Measurements from ENCODE around the gene ANKRD13B. TPM values are rescaled to one million over a fixed set of nuclear protein-coding genes. Genes with fewer than 3 reads are reported as not detected.

The ANKRD13B gene
- total RNA-seq, 6 experiments from 2014 or later = 1.9 to 4.3 (median 3.0) TPM

GRCh38 chr17:29628644-29629043 is 35.7 kb downstream of the ANKRD13B start:
- TF ChIP-seq CTCF (IDR thresholded peaks at IDR 0.05) = no peak
- Mint-ChIP-seq H3K36me3 (ENCODE audit: low read depth) (peaks cover 9% of the 10 kb centered on the region), H3K27me3 (ENCODE audit: insufficient read depth) (no peaks in the 10 kb centered on the region; the same call in 1 of the 2 replicates), H3K9me3 (no peaks in the 10 kb centered on the region), H3K4me3 (no peak overlapping the region), H3K27ac (no peak overlapping the region), H3K4me1 (ENCODE audit: low read depth) (peaks cover 15% of the 10 kb centered on the region)
- DNase-seq = no peak

GRCh38 chr17:29629839-29630238 is 36.9 kb downstream of the ANKRD13B start:
- Mint-ChIP-seq H3K4me3 (no peak overlapping the region), H3K36me3 (ENCODE audit: low read depth) (peaks cover 9% of the 10 kb centered on the region), H3K9me3 (no peaks in the 10 kb centered on the region), H3K27me3 (ENCODE audit: insufficient read depth) (no peaks in the 10 kb centered on the region; the same call in 1 of the 2 replicates), H3K4me1 (ENCODE audit: low read depth) (peaks cover 12% of the 10 kb centered on the region), H3K27ac (no peak overlapping the region)
- no peak for DNase-seq
- no peak for TF ChIP-seq CTCF (IDR thresholded peaks at IDR 0.05)

GRCh38 chr17:29630630-29631193 is 37.8 kb downstream of the ANKRD13B start:
- H3K27me3 Mint-ChIP-seq (ENCODE audit: insufficient read depth) = no peaks in the 10 kb centered on the region; the same call in 1 of the 2 replicates
- no peak for DNase-seq
- H3K27ac Mint-ChIP-seq = no peak overlapping the region
- no peaks in the 10 kb centered on the region for H3K9me3 Mint-ChIP-seq
- H3K4me1 Mint-ChIP-seq (ENCODE audit: low read depth) = peaks cover 4% of the 10 kb centered on the region
- TF ChIP-seq CTCF (IDR thresholded peaks at IDR 0.05) = no peak
- peaks cover 10% of the 10 kb centered on the region for H3K36me3 Mint-ChIP-seq (ENCODE audit: low read depth)
- H3K4me3 Mint-ChIP-seq = no peak overlapping the region

- no peak for TF ChIP-seq CTCF (IDR thresholded peaks at IDR 0.05)
- Mint-ChIP-seq H3K9me3 (no peaks in the 10 kb centered on the region), H3K27me3 (ENCODE audit: insufficient read depth) (peaks cover 2% of the 10 kb centered on the region; the same call in 1 of the 2 replicates), H3K36me3 (ENCODE audit: low read depth) (peaks cover 21% of the 10 kb centered on the region), H3K4me1 (ENCODE audit: low read depth) (peaks cover 5% of the 10 kb centered on the region), H3K4me3 (no peak overlapping the region), H3K27ac (no peak overlapping the region)
- DNase-seq = no peak
These were observed 41.0 kb downstream of the ANKRD13B start for GRCh38 chr17:29633886-29634285.

- Mint-ChIP-seq H3K9me3 (no peaks in the 10 kb centered on the region), H3K36me3 (ENCODE audit: low read depth) (peaks cover 12% of the 10 kb centered on the region), H3K27ac (peak overlapping the region; percentile 93), H3K4me1 (ENCODE audit: low read depth) (peaks cover 39% of the 10 kb centered on the region), H3K27me3 (ENCODE audit: insufficient read depth) (peaks cover 2% of the 10 kb centered on the region; the same call in 1 of the 2 replicates), H3K4me3 (peak overlapping the region; percentile 72)
- DNase-seq = peak; percentile 66
- no peak for TF ChIP-seq CTCF (IDR thresholded peaks at IDR 0.05)
These were observed 47.5 kb downstream of the ANKRD13B start for GRCh38 chr17:29640413-29640812.
